DOHH2 (cell line): ENCODE results near the gene SMPD3.

Experiments used
- H3F3A ChIP-seq: fragments of 200-600 bp; sonication (generic), shearing (Covaris generic); 2 replicates; pipeline ENCODE4 v1.6.0; 2016; ENCODE audit warnings: antibody characterized with exemption, mild to moderate bottlenecking; ENCODE audit not compliant: control insufficient read depth, insufficient read depth
- H3K27ac ChIP-seq: fragments of 200-600 bp; sonication (generic); 2 replicates; pipeline ENCODE4 v1.5.1; 2014; ENCODE audit warnings: low read depth, mild to moderate bottlenecking, low read length, moderate library complexity
- H3K27me3 ChIP-seq: fragments of 200-600 bp; sonication (generic); 2 replicates; pipeline ENCODE4 v1.6.1; 2014; ENCODE audit warnings: mild to moderate bottlenecking, low read length, mixed read lengths; ENCODE audit not compliant: control insufficient read depth
- H3K36me3 ChIP-seq: fragments of 200-600 bp; sonication (generic); 2 replicates; pipeline ENCODE4 v1.6.1; 2014; ENCODE audit warnings: mild to moderate bottlenecking, low read length, moderate library complexity, mixed read lengths; ENCODE audit not compliant: control insufficient read depth
- H3K4me1 ChIP-seq: fragments of 200-600 bp; sonication (generic); 2 replicates; pipeline ENCODE4 v1.6.1; 2014; ENCODE audit warnings: mild to moderate bottlenecking, low read length, mixed read lengths; ENCODE audit not compliant: control insufficient read depth
- H3K4me2 ChIP-seq: fragments of 200-600 bp; sonication (generic); 2 replicates; pipeline ENCODE4 v1.6.0; 2014; ENCODE audit warnings: mild to moderate bottlenecking, low read length, moderate library complexity
- H3K4me3 ChIP-seq: fragments of 200-600 bp; sonication (generic); 2 replicates; pipeline ENCODE4 v1.5.1; 2014; ENCODE audit warnings: mild to moderate bottlenecking, low read length, mixed read lengths
- H3K79me2 ChIP-seq: fragments of 200-600 bp; sonication (generic); 2 replicates; pipeline ENCODE4 v1.6.1; 2014; ENCODE audit warnings: mild to moderate bottlenecking, low read length, mixed read lengths; ENCODE audit not compliant: control insufficient read depth
- H3K9me2 ChIP-seq: fragments of 200-600 bp; sonication (generic); replicated peaks from 2 replicates; pipeline ENCODE4 v1.6.1; 2014; ENCODE audit warnings: mild to moderate bottlenecking, low read length, mixed read lengths; ENCODE audit not compliant: control insufficient read depth
- H3K9me3 ChIP-seq: fragments of 200-600 bp; sonication (generic); 2 replicates; pipeline ENCODE4 v1.6.1; 2014; ENCODE audit warnings: antibody characterized with exemption, low read length, mixed read lengths; ENCODE audit not compliant: control insufficient read depth, insufficient read depth
- H4K20me1 ChIP-seq: fragments of 200-600 bp; sonication (generic); 2 replicates; pipeline ENCODE4 v1.6.0; 2014; ENCODE audit warnings: low read depth, mild to moderate bottlenecking, antibody characterized with exemption, low read length, moderate library complexity; ENCODE audit not compliant: control insufficient read depth, insufficient read depth
- CTCF ChIP-seq: fragments of 200-600 bp; sonication (generic); IDR thresholded peaks from one replicate; pipeline ENCODE4 v1.5.1; 2014; ENCODE audit warnings: antibody characterized with exemption, mild to moderate bottlenecking, low read depth, low read length; ENCODE audit not compliant: poor library complexity, severe bottlenecking
- EZH2phosphoT487 ChIP-seq: fragments of 200-600 bp; sonication (generic); IDR thresholded peaks from 2 replicates; pipeline ENCODE4 v1.6.1; 2017; ENCODE audit warnings: borderline replicate concordance, mild to moderate bottlenecking, antibody characterized with exemption, low read length, moderate library complexity, mixed read lengths

Gene SMPD3

GRCh38 chr16:68332411-68333121, 115.7 kb downstream of the SMPD3 start:
- Histone ChIP-seq H4K20me1 (no peaks in the 10 kb centered on the region), H3K9me2 (no peaks in the 10 kb centered on the region), H3K36me3 (peaks cover 54% of the 10 kb centered on the region), H3F3A (peaks cover 6% of the 10 kb centered on the region; the same call in 1 of the 2 replicates), H3K9me3 (no peaks in the 10 kb centered on the region), H3K4me3 (peak overlapping the region; percentile 39), H3K27ac (peak overlapping the region; percentile 53), H3K79me2 (no peaks in the 10 kb centered on the region), H3K4me2 (peak overlapping the region; percentile 59), H3K4me1 (peaks cover 23% of the 10 kb centered on the region), H3K27me3 (no peaks in the 10 kb centered on the region)
- TF ChIP-seq EZH2phosphoT487 (no peak), CTCF (no peak)

DNA sequence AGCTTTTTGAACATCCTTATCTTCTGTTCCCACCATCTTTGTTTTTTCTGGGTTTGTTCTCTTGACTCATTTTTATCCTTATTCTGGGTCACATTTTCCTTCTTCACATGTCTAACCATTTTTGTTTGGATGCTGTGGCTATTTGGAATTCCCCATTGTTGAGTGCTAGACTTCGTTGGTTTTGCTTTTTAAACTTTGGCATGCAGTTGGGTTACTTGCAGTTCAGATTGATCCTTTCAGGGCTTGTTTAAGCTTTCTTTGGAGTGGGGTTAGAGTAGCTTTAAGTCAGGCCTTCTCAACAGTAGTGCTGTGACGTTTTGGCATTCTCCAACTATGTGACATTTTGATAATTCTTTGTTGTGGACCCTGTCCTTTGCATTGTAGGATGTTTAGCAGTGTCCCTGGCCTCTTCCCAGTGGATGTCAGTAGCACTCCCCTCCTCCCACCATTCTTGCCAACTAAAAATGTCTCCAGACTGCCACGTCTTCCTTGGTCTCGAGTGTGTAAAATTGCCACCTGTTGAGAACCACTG, 116.4 kb downstream of the SMPD3 start:
- Histone ChIP-seq H3F3A (peaks cover 6% of the 10 kb centered on the region; the same call in 1 of the 2 replicates), H3K27me3 (no peaks in the 10 kb centered on the region), H3K4me1 (peaks cover 23% of the 10 kb centered on the region), H3K9me3 (no peaks in the 10 kb centered on the region), H4K20me1 (no peaks in the 10 kb centered on the region), H3K36me3 (peaks cover 54% of the 10 kb centered on the region), H3K27ac (peak overlapping the region; percentile 53), H3K79me2 (no peaks in the 10 kb centered on the region), H3K9me2 (no peaks in the 10 kb centered on the region), H3K4me2 (peak overlapping the region; percentile 59), H3K4me3 (peak overlapping the region; percentile 39)
- TF ChIP-seq CTCF, result no peak
- no peak for TF ChIP-seq EZH2phosphoT487

DNA sequence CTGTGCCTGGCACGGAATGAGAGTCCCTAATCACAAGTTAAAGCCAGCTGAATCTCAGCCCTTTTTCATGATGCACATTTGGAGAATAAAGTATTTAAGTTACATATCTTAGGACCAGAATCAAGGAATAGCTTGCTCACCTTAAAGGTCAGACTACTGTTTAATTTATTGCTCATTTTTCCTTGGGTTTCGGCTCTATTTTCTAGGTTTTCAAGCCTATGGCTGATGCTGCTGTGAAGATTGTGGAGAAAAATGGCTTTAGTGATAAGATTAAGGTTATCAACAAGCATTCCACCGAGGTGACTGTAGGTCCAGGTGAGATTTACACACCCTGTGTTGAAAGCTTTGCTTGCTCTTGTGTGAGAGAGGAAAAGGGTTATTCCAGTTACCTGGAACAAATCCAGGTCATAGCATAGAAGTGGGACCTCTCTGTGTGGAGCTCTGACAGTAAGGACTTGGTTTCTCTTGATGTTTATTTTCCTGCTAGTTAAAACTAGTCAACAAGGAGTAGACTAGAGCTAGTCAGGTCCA, 119.4 kb downstream of the SMPD3 start:
- Histone ChIP-seq H3K4me1 (peaks cover 23% of the 10 kb centered on the region), H3K27ac (no peak overlapping the region), H3K36me3 (peaks cover 62% of the 10 kb centered on the region), H3K27me3 (no peaks in the 10 kb centered on the region), H3K4me3 (no peak overlapping the region), H4K20me1 (no peaks in the 10 kb centered on the region), H3K9me2 (no peaks in the 10 kb centered on the region), H3F3A (peaks cover 2% of the 10 kb centered on the region; the same call in 1 of the 2 replicates), H3K4me2 (no peak overlapping the region), H3K9me3 (no peaks in the 10 kb centered on the region), H3K79me2 (no peaks in the 10 kb centered on the region)
- TF ChIP-seq CTCF (no peak), EZH2phosphoT487 (no peak)
